22Rv1 (cell line): Measurements from ENCODE around the gene MOB3B.
"Not testable (repeated sequence)": the region's sequence is repeated elsewhere in the genome, so short reads cannot be mapped to it uniquely, and the experiment has no call there.

Source experiments
- H3K27ac ChIP-seq: fragments of 450-650 bp; 2 replicates; pipeline ENCODE4 v1.5.1; 2017
- CTCF ChIP-seq: fragments of 450-650 bp; IDR thresholded peaks from 2 replicates; pipeline ENCODE4 v1.5.1; 2017; ENCODE audit warnings: mild to moderate bottlenecking
- ZFX ChIP-seq: fragments of 450-650 bp; IDR thresholded peaks from 2 replicates; pipeline ENCODE4 v1.6.1; 2017; ENCODE audit warnings: antibody characterized with exemption, borderline replicate concordance

MOB3B gene

GRCh38 chr9:27460226-27461023 lies 69.2 kb downstream of the MOB3B start:
- H3K27ac ChIP-seq: no peak overlapping the region
- TF ChIP-seq CTCF (no peak), ZFX (no peak)

- H3K27ac ChIP-seq: no peak overlapping the region
- no peak for TF ChIP-seq ZFX
- no peak for TF ChIP-seq CTCF
Measured at GRCh38 chr9:27457445-27457844, 72.2 kb downstream of the MOB3B start.

- no peak overlapping the region for H3K27ac ChIP-seq
- TF ChIP-seq CTCF (no peak), ZFX (no peak)
Measured at GRCh38 chr9:27453860-27454553, 75.6 kb downstream of the MOB3B start.

GRCh38 chr9:27451207-27451797 lies 78.3 kb downstream of the MOB3B start:
- TF ChIP-seq ZFX: no peak
- TF ChIP-seq CTCF: no peak
- H3K27ac ChIP-seq: no peak overlapping the region

- TF ChIP-seq CTCF (no peak), ZFX (no peak)
- H3K27ac ChIP-seq: no peak overlapping the region
Measured at GRCh38 chr9:27450752-27451151, 78.9 kb downstream of the MOB3B start.

GRCh38 chr9:27448356-27448755 lies 81.3 kb downstream of the MOB3B start:
- not testable (repeated sequence) for H3K27ac ChIP-seq

- no peak for TF ChIP-seq ZFX
- no peak for TF ChIP-seq CTCF
- H3K27ac ChIP-seq: no peak overlapping the region
Measured at GRCh38 chr9:27447031-27447683, 82.5 kb downstream of the MOB3B start.
